Amniotic stem cell (primary cell): ENCODE data around the gene PET100.

Experiments used
- DNase-seq: peaks from one replicate; lab custom pipeline; 2025; lab: John Stamatoyannopoulos, UW

The PET100 gene

DNA sequence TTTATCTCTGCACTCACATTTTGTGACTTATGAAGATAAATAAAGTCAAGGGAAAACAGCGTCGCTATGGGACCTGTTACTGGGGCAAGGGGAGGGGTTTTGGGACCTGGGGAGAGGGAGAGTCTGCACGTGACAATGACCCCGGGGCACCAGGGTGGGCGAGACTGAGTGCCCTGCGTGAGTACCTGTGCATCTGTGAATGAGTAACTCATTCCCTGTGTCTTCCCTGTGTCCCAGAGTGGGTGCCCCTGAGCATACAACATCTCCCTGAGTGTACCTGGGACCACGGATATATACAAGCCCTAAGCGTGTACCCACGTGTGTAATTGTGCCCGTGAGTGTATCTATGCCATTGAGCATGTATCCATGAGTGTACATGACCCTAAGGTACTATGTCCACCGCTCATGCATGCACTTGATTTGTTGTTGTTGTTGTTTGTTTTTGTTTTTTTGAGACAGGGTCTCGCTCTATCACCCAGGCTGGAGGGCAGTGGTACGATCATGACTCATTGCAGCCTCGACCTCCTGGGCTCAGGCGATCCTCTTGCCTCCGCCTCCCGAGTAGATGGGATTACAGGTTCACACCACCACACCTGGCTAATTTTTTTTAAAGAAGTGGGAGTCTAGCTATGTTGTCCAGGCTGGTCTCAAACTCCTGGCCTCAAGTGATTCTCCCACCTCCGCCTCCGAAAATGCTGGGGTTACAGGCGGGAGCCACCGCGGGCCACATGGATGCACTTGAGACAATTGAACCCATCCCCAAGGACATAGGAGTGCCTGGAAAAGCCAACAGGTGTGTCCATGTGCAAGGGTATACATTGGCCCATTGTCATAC is 50.4 kb downstream of the PET100 start:
- no peak for DNase-seq

DNA sequence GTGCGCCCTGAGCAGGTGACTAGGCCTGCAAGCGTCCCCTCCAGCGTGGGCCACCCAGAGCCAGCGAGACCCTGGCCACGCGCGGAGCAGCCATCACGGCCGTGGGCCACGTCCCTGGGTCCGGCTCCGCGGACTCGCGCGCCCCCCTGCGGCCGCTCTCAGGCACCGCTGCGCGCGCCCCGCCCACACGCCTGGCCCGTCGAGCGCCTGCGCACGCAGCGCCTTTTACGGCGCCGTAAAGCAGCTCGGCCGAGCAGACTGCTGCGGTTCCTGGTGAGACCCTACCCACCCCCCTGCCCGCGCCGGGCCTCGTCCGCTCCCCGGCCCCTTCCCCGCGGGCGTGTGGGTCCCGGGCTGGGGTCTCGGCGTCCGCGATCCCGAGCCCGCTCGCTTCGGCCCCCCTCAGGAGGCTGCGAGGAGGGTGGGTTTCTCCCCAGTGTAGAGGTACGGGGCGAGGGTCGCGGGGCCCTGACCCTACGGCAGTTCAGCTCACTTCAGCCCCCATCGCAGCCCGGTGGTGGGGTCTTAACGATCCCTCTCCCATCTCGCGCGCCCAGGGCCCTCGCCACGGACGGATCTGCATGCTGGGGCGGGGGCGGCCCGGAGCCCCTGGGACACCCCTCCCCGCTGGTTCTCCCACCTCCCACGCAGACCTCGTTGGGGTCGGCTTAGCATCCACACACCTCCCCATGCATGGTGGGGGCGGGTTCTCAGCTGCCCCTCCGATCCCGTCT is 51.2 kb downstream of the PET100 start, which contains the start of gene TRAPPC5:
Gene TRAPPC5, plus strand, starts transcription at position 228 of the 734 bp plus-strand sequence. CDS start 1,421 bp downstream, outside the sequence.
- DNase-seq: peak; percentile 57
